Loucy (cell line): Measurements from ENCODE around the gene TMEM107.

Experiments used
- H2AFZ ChIP-seq: fragments of 200-600 bp; sonication (generic); 2 replicates; pipeline ENCODE4 v1.6.0; 2016; ENCODE audit warnings: antibody characterized with exemption, mild to moderate bottlenecking, low read length, moderate library complexity
- H3F3A ChIP-seq: fragments of 200-600 bp; 2 replicates; pipeline ENCODE4 v1.6.0; 2016; ENCODE audit warnings: antibody characterized with exemption, low read depth, mild to moderate bottlenecking
- H3K27me3 ChIP-seq: fragments of 200-600 bp; sonication (generic); 2 replicates; pipeline ENCODE4 v1.6.1; 2014; ENCODE audit warnings: low read length, mild to moderate bottlenecking; ENCODE audit not compliant: insufficient read depth, poor library complexity, severe bottlenecking
- H3K36me3 ChIP-seq: fragments of 200-600 bp; sonication (generic); 2 replicates; pipeline ENCODE4 v1.6.1; 2016; ENCODE audit warnings: low read length; ENCODE audit not compliant: insufficient read depth
- H3K4me1 ChIP-seq: fragments of 200-600 bp; sonication (generic); 2 replicates; pipeline ENCODE4 v1.5.1; 2014; ENCODE audit warnings: low read length, mild to moderate bottlenecking; ENCODE audit not compliant: insufficient read depth, poor library complexity, severe bottlenecking
- H3K4me2 ChIP-seq: fragments of 200-600 bp; sonication (generic); 2 replicates; pipeline ENCODE4 v1.6.0; 2014; ENCODE audit warnings: antibody characterized with exemption, low read length, low read depth, mild to moderate bottlenecking; ENCODE audit not compliant: poor library complexity, severe bottlenecking
- H3K4me3 ChIP-seq: fragments of 200-600 bp; sonication (generic); 2 replicates; pipeline ENCODE4 v1.5.1; 2014; ENCODE audit warnings: low read length, mild to moderate bottlenecking, mixed read lengths; ENCODE audit not compliant: poor library complexity, severe bottlenecking
- H3K79me2 ChIP-seq: fragments of 200-600 bp; sonication (generic); 2 replicates; pipeline ENCODE4 v1.6.1; 2014; ENCODE audit warnings: low read length; ENCODE audit not compliant: insufficient read depth
- H3K9ac ChIP-seq: fragments of 200-600 bp; sonication (generic); 2 replicates; pipeline ENCODE4 v1.6.0; 2014; ENCODE audit warnings: mild to moderate bottlenecking, low read depth, low read length, moderate library complexity; ENCODE audit not compliant: poor library complexity, severe bottlenecking
- H3K9me2 ChIP-seq: fragments of 200-600 bp; sonication (generic); replicated peaks from 2 replicates; pipeline ENCODE4 v1.6.1; 2016; ENCODE audit warnings: low read depth, low read length, mixed read lengths
- H3K9me3 ChIP-seq: fragments of 200-600 bp; sonication (generic); 2 replicates; pipeline ENCODE4 v1.6.1; 2014; ENCODE audit warnings: mild to moderate bottlenecking, antibody characterized with exemption, low read length, low read depth; ENCODE audit not compliant: insufficient read depth
- H4K20me1 ChIP-seq: fragments of 200-600 bp; sonication (generic); 2 replicates; pipeline ENCODE4 v1.6.0; 2014; ENCODE audit warnings: antibody characterized with exemption, low read length, mild to moderate bottlenecking; ENCODE audit not compliant: insufficient read depth, poor library complexity, severe bottlenecking
- EZH2phosphoT487 ChIP-seq: fragments of 200-600 bp; IDR thresholded peaks from 2 replicates; pipeline ENCODE4 v1.6.1; 2018; ENCODE audit warnings: antibody characterized with exemption, mild to moderate bottlenecking, moderate library complexity, borderline replicate concordance
- TF ChIP-seq, protein P1 (sequence below): fragments of 200-600 bp; sonication (generic); conservative IDR thresholded peaks from 2 replicates; pipeline ENCODE4 v1.5.1; 2014; ENCODE audit warnings: mild to moderate bottlenecking, antibody characterized with exemption, low read length

The TMEM107 gene

DNA sequence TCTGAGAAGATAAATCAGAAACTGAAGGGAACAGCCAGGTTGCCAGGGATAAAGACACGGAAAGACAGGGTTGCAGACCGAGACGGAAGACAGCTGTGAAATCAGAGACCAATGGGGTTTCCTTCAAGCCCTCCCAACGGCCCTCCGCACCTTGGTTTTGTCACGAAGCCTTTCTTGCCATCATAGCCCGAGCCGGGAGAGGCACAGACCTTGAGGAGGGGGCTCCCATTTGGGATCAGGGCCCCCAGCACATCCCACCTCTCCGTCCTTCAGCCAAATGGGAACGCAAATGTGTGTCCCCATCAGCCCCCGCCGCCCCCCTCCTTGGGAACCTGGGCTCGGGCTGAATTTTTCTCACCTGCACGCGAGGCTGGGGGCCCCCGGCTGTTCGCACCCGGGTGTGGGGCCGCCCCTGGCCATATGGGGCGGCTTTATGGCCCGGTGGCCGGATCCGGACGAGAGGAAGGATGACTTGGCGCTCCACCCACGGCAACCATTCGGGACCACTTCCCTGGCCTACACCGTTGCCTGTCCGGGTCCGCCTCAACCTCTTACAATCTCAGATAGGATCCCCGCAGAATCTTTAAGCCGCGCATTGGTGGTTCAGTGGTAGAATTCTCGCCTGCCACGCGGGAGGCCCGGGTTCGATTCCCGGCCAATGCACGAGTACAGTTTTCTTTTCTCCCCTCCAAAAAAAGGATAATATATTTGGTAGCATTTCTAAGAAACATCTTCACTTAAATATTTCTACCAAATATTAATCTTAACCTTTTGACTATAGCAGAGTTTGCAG is 50.8 kb downstream of the TMEM107 start:
- Histone ChIP-seq H3K36me3 (no peaks in the 10 kb centered on the region), H2AFZ (peak overlapping the region; percentile 95), H3K4me1 (peaks cover 44% of the 10 kb centered on the region), H4K20me1 (no peaks in the 10 kb centered on the region), H3K4me3 (peak overlapping the region; percentile 91), H3K9me2 (no peaks in the 10 kb centered on the region), H3K9me3 (no peaks in the 10 kb centered on the region), H3K27me3 (peaks cover 7% of the 10 kb centered on the region), H3F3A (peaks cover 4% of the 10 kb centered on the region), H3K4me2 (peak overlapping the region; percentile 93), H3K9ac (peak overlapping the region; percentile 76), H3K79me2 (no peaks in the 10 kb centered on the region)
- TF ChIP-seq, protein P1, sequence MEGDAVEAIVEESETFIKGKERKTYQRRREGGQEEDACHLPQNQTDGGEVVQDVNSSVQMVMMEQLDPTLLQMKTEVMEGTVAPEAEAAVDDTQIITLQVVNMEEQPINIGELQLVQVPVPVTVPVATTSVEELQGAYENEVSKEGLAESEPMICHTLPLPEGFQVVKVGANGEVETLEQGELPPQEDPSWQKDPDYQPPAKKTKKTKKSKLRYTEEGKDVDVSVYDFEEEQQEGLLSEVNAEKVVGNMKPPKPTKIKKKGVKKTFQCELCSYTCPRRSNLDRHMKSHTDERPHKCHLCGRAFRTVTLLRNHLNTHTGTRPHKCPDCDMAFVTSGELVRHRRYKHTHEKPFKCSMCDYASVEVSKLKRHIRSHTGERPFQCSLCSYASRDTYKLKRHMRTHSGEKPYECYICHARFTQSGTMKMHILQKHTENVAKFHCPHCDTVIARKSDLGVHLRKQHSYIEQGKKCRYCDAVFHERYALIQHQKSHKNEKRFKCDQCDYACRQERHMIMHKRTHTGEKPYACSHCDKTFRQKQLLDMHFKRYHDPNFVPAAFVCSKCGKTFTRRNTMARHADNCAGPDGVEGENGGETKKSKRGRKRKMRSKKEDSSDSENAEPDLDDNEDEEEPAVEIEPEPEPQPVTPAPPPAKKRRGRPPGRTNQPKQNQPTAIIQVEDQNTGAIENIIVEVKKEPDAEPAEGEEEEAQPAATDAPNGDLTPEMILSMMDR = no peak
- no peak for TF ChIP-seq EZH2phosphoT487

GRCh38 chr17:8124350-8125153 is 51.6 kb downstream of the TMEM107 start:
- peaks cover 49% of the 10 kb centered on the region for H3K4me1 ChIP-seq
- no peaks in the 10 kb centered on the region for H3K36me3 ChIP-seq
- peak overlapping the region; percentile 91 for H3K4me3 ChIP-seq
- H4K20me1 ChIP-seq = no peaks in the 10 kb centered on the region
- peak overlapping the region; percentile 40; the same call in 1 of the 2 replicates for H2AFZ ChIP-seq
- H3K9me3 ChIP-seq = no peaks in the 10 kb centered on the region
- no peak for TF ChIP-seq EZH2phosphoT487
- TF ChIP-seq, protein P1 = no peak
- peaks cover 7% of the 10 kb centered on the region for H3K27me3 ChIP-seq
- peak overlapping the region; percentile 76 for H3K9ac ChIP-seq
- no peaks in the 10 kb centered on the region for H3K9me2 ChIP-seq
- H3K79me2 ChIP-seq = no peaks in the 10 kb centered on the region
- peak overlapping the region; percentile 93 for H3K4me2 ChIP-seq
- H3F3A ChIP-seq = peaks cover 10% of the 10 kb centered on the region

DNA sequence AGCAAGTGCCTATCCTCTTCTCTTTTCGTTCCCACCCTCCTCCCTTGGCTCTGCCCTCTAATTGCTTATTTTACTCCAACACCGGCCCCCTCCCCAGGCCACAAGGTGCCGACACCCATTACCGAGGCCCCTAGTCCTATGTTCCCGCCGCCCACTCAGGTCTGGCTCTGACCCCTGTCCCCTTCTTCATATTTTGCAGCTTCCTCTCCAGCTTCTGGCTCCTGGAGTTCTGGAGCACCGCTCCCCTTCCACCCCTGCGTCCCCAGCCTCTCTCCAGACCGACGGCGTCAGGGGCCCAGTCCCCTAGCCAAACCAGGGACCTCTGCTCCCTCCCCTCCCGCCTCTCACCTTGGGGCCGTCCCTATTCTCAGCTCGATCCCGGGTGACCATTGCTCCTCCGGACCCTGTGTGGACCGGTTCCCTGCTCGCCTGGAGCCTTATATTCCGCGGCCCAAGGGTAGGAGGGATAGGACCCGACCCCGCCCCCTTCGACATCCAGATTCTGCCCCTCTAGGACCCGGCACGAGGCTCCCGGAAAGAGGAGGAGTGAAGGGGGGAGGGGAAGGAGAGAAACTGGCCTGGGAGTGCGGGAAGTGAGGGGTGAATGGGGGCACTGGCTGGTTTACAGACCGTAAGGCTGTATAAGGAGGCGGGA is 52.4 kb downstream of the TMEM107 start, which contains the start of gene HES7:
Gene HES7, minus strand, starts transcription at position 412 of the 655 bp plus-strand sequence. Its CDS starts 22 bp downstream, at position 390.
- Histone ChIP-seq H3K9ac (peak within 1 kb of the TSS; percentile 76), H3K27me3 (peaks cover 7% of the 10 kb centered on the region), H4K20me1 (no peaks in the 10 kb centered on the region), H2AFZ (peak within 1 kb of the TSS; percentile 40), H3K4me1 (peaks cover 49% of the 10 kb centered on the region), H3K4me2 (peak within 1 kb of the TSS; percentile 93), H3K79me2 (no peaks in the 10 kb centered on the region), H3F3A (peaks cover 15% of the 10 kb centered on the region), H3K9me3 (no peaks in the 10 kb centered on the region), H3K4me3 (peak within 1 kb of the TSS; percentile 91), H3K36me3 (no peaks in the 10 kb centered on the region), H3K9me2 (no peaks in the 10 kb centered on the region)
- TF ChIP-seq, protein P1 = no peak
- no peak for TF ChIP-seq EZH2phosphoT487
